ENCODE measurements around the gene PCSK6. TPM values are rescaled to one million over a fixed set of nuclear protein-coding genes. Genes with fewer than 3 reads are reported as not detected.

The PCSK6 gene
- total RNA-seq, 5 donors from 2014 or later (not counting 1 experiment from before 2014, with no cell fraction given), result 0.16 to 2.2 (median 1.3) TPM

- Histone ChIP-seq H3K27me3 (replicated peaks in 1 of 2; ENCODE audit: control insufficient read depth in 2 of 2, extremely low read depth in 1 of 2, insufficient read depth in 2 of 2, low read length in 1 of 2) (peaks cover 6 to 17% of the 10 kb centered on the region in 2 experiments), H3K27ac (ENCODE audit: low read length) (no peak overlapping the region), H3K4me1 (ENCODE audit: control insufficient read depth in 1 of 2, extremely low read depth in 1 of 2, insufficient read depth in 2 of 2, low read length in 2 of 2) (peaks cover 0 to 8% of the 10 kb centered on the region in 2 experiments), H3K36me3 (ENCODE audit: control insufficient read depth in 2 of 2, extremely low read depth in 1 of 2, insufficient read depth in 1 of 2, low read length in 1 of 2) (no peaks in the 10 kb centered on the region), H3K4me3 (ENCODE audit: control insufficient read depth in 1 of 2, extremely low read depth in 1 of 2, low read length in 1 of 2) (no peak overlapping the region), H3K9me3 (no peaks in the 10 kb centered on the region)
- peaks cover 9 to 21% of the 10 kb centered on the region in 2 donors for H3K27me3 Mint-ChIP-seq
- no peak overlapping the region for H3K4me3 Mint-ChIP-seq
- no peak for DNase-seq
- 67% methylated on average over 12 of the region's 18 CpGs for WGBS (ENCODE audit: insufficient coverage)
- H3K4me1 Mint-ChIP-seq, result peaks cover 5 to 8% (median 7%) of the 10 kb centered on the region in 3 donors
- H3K9me3 Mint-ChIP-seq, result no peaks in the 10 kb centered on the region
- H3K27ac Mint-ChIP-seq, result no peak overlapping the region
- H3K36me3 Mint-ChIP-seq, result no peaks in the 10 kb centered on the region
- ChIA-PET CTCF (no interaction called here), POLR2A (no interaction called here)
- ATAC-seq (replicated peaks in 1 of 4), result no peak
Measured at GRCh38 chr15:101505610-101506337, 16.3 kb upstream of the PCSK6 start.

DNA sequence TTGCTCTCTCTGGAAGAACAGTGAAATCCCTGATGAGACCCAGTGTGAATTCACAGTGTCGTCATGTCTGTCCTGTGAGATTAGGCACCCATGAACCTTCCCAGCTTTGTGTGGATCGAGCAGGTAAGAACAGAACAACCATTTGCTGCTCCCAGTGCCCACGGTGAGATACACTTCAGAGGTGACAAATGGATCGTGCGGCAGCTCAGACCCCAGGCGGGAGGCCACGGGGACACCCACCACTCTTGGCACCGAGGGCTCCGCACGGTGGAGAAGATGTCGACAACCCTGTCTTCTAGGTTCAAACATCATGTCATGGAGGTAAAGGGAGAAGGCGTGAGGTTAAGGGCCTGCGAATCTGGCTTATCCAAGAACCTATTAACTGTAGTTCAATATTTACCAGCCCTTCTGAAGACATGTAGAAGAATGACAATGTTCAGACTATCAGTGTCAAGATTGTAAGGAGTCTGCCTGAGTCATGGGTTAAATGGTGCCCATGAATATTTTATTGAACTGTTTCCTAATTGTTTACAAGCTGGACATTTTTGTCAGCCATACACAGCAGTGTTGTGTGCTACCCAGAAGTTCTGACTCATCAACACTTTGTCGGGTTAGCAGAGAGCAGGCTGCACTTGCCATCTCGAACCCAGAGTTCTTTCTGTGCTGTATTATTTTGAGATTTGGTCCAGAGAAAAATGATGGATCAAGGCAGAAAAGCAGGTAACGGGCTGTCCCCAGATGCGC, 15.5 kb upstream of the PCSK6 start:
- Histone ChIP-seq H3K4me3 (ENCODE audit: control insufficient read depth in 1 of 2, extremely low read depth in 1 of 2, low read length in 1 of 2) (no peak overlapping the region), H3K4me1 (ENCODE audit: control insufficient read depth in 1 of 2, extremely low read depth in 1 of 2, insufficient read depth in 2 of 2, low read length in 2 of 2) (peaks cover 0 to 8% of the 10 kb centered on the region in 2 experiments), H3K9me3 (no peaks in the 10 kb centered on the region), H3K27ac (ENCODE audit: low read length) (no peak overlapping the region), H3K36me3 (ENCODE audit: control insufficient read depth in 2 of 2, extremely low read depth in 1 of 2, insufficient read depth in 1 of 2, low read length in 1 of 2) (no peaks in the 10 kb centered on the region), H3K27me3 (replicated peaks in 1 of 2; ENCODE audit: control insufficient read depth in 2 of 2, extremely low read depth in 1 of 2, insufficient read depth in 2 of 2, low read length in 1 of 2) (peaks cover 6 to 17% of the 10 kb centered on the region in 2 experiments)
- ChIA-PET CTCF (no interaction called here), POLR2A (no interaction called here)
- peaks cover 5 to 14% (median 10%) of the 10 kb centered on the region in 3 donors for H3K4me1 Mint-ChIP-seq
- H3K36me3 Mint-ChIP-seq, result no peaks in the 10 kb centered on the region
- no peak overlapping the region for H3K4me3 Mint-ChIP-seq
- peaks cover 7 to 16% of the 10 kb centered on the region in 2 donors for H3K27me3 Mint-ChIP-seq
- no peak for ATAC-seq (replicated peaks in 1 of 4)
- no peaks in the 10 kb centered on the region for H3K9me3 Mint-ChIP-seq
- 74% methylated on average over 5 of the region's 17 CpGs for WGBS (ENCODE audit: insufficient coverage)
- no peak for DNase-seq
- no peak overlapping the region for H3K27ac Mint-ChIP-seq

DNA sequence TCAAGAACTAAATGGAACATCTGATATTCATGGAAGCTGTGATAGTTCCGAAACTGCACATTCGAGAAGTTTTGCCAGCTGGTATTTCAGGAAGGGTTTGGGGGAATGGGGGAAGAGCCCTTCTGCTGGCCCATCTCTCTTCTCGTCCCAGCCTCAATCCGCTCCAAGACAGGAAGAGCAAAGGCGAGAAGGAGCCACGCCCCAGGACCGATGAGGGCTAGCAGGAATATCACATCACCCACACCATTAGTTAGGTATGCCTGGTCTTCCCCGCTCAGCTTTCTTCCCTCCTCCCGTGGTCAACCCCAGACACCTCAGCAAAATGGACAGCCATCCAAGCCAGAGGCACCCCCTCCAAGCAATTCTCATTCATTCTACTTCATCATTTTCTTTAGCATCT, 14.9 kb upstream of the PCSK6 start:
- H3K4me1 Mint-ChIP-seq, result peaks cover 5 to 14% (median 10%) of the 10 kb centered on the region in 3 donors
- ChIA-PET CTCF (no interaction called here), POLR2A (no interaction called here)
- no peak overlapping the region for H3K4me3 Mint-ChIP-seq
- no peaks in the 10 kb centered on the region for H3K36me3 Mint-ChIP-seq
- peaks cover 7 to 14% of the 10 kb centered on the region in 2 donors for H3K27me3 Mint-ChIP-seq
- Histone ChIP-seq H3K4me3 (ENCODE audit: control insufficient read depth in 1 of 2, extremely low read depth in 1 of 2, low read length in 1 of 2) (no peak overlapping the region), H3K27ac (ENCODE audit: low read length) (no peak overlapping the region), H3K9me3 (no peaks in the 10 kb centered on the region), H3K4me1 (ENCODE audit: control insufficient read depth in 1 of 2, extremely low read depth in 1 of 2, insufficient read depth in 2 of 2, low read length in 2 of 2) (peaks cover 0 to 8% of the 10 kb centered on the region in 2 experiments), H3K27me3 (replicated peaks in 1 of 2; ENCODE audit: control insufficient read depth in 2 of 2, extremely low read depth in 1 of 2, insufficient read depth in 2 of 2, low read length in 1 of 2) (peaks cover 6 to 22% of the 10 kb centered on the region in 2 experiments), H3K36me3 (ENCODE audit: control insufficient read depth in 2 of 2, extremely low read depth in 1 of 2, insufficient read depth in 1 of 2, low read length in 1 of 2) (no peaks in the 10 kb centered on the region)
- DNase-seq (no peak), ATAC-seq (replicated peaks in 1 of 4) (no peak)
- no peaks in the 10 kb centered on the region for H3K9me3 Mint-ChIP-seq
- WGBS (ENCODE audit: insufficient coverage), result 96% methylated on average over 9 of the region's 9 CpGs
- no peak overlapping the region for H3K27ac Mint-ChIP-seq

DNA sequence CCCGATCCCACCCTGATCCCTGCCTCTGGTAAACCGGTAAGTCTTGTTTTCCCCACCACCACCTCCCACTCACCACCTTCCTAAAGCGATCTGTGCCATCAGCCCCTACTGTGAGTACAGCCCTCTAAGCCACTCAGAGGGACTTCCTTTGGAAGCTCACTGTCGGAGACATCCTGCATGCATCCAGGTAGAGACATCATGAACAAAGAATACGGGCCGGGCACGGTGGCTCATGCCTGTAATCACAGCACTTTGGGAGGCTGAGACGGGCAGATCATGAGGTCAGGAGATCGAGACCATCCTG, 13.7 kb upstream of the PCSK6 start:
- Mint-ChIP-seq H3K36me3 (no peaks in the 10 kb centered on the region), H3K4me1 (peaks cover 5 to 14% (median 10%) of the 10 kb centered on the region in 3 donors), H3K27me3 (peaks cover 11 to 20% of the 10 kb centered on the region in 2 donors), H3K27ac (no peak overlapping the region), H3K4me3 (no peak overlapping the region), H3K9me3 (no peaks in the 10 kb centered on the region)
- no peak overlapping the region for H3K4me3 ChIP-seq (ENCODE audit: control insufficient read depth in 1 of 2, extremely low read depth in 1 of 2, low read length in 1 of 2)
- no peaks in the 10 kb centered on the region for H3K36me3 ChIP-seq (ENCODE audit: control insufficient read depth in 2 of 2, extremely low read depth in 1 of 2, insufficient read depth in 1 of 2, low read length in 1 of 2)
- peaks cover 0 to 8% of the 10 kb centered on the region in 2 experiments for H3K4me1 ChIP-seq (ENCODE audit: control insufficient read depth in 1 of 2, extremely low read depth in 1 of 2, insufficient read depth in 2 of 2, low read length in 2 of 2)
- WGBS (ENCODE audit: insufficient coverage), result 94% methylated on average over 2 of the region's 9 CpGs
- H3K9me3 ChIP-seq, result no peaks in the 10 kb centered on the region
- ChIA-PET CTCF (no interaction called here), POLR2A (no interaction called here)
- no peak for DNase-seq
- H3K27me3 ChIP-seq (replicated peaks in 1 of 2; ENCODE audit: control insufficient read depth in 2 of 2, extremely low read depth in 1 of 2, insufficient read depth in 2 of 2, low read length in 1 of 2), result peaks cover 6 to 32% of the 10 kb centered on the region in 2 experiments
- no peak for ATAC-seq (replicated peaks in 1 of 4)
- no peak overlapping the region for H3K27ac ChIP-seq (ENCODE audit: low read length)

GRCh38 chr15:101502572-101503295, 13.2 kb upstream of the PCSK6 start:
- no peaks in the 10 kb centered on the region for H3K9me3 ChIP-seq
- H3K36me3 Mint-ChIP-seq, result no peaks in the 10 kb centered on the region

DNA sequence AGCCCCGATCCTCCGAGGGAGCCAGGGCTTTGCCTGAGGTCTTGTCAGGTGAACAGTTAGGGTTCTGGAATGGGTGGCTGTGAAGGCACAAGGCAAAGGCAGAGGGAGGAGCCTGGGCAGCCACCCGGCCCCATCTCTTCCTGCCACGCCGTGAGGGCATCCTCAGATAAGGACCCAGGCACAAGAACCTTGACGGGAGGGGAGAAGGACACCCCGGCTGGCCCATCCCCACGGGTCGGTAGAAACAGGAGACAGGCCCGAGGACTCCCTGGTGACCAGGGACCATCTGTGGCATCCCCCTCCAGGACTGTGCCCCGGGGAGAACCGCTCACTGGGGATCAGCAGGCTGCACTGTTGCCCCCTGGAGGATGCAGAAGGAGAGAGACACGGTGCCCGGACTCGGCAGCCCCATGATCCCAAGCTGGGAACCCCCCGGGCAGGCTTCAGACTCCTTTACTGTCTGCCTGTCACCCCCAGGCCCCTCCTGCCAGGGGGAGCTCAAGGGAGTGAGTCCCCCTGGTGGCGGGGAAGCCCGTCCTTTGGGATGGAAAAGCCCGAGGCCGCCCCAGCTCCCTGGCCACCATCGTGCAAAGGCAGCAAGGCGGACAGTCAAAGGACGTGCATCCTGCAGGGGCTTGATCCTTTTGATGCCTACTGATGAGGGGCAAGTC, 12.3 kb upstream of the PCSK6 start:
- Histone ChIP-seq H3K4me1 (ENCODE audit: control insufficient read depth in 1 of 2, extremely low read depth in 1 of 2, insufficient read depth in 2 of 2, low read length in 2 of 2) (peaks cover 0 to 8% of the 10 kb centered on the region in 2 experiments), H3K4me3 (ENCODE audit: control insufficient read depth in 1 of 2, extremely low read depth in 1 of 2, low read length in 1 of 2) (peak overlapping the region; percentile 6 to 40), H3K27ac (ENCODE audit: low read length) (no peak overlapping the region), H3K27me3 (replicated peaks in 1 of 2; ENCODE audit: control insufficient read depth in 2 of 2, extremely low read depth in 1 of 2, insufficient read depth in 2 of 2, low read length in 1 of 2) (peaks cover 6 to 43% of the 10 kb centered on the region in 2 experiments), H3K9me3 (no peaks in the 10 kb centered on the region), H3K36me3 (ENCODE audit: control insufficient read depth in 2 of 2, extremely low read depth in 1 of 2, insufficient read depth in 1 of 2, low read length in 1 of 2) (no peaks in the 10 kb centered on the region)
- peaks cover 24 to 33% of the 10 kb centered on the region in 2 donors for H3K27me3 Mint-ChIP-seq
- DNase-seq (peak in 32 of 35 experiments; percentile 2 to 57 (median 28)), ATAC-seq (replicated peaks in 1 of 4) (peak; percentile 72 to 93 (median 78))
- ChIA-PET CTCF (interaction anchor here (1.0 to 1.1 kb wide), 2 partner anchors 204 to 244 kb away, joined by 3 to 6 read pairs; no protein-coding TSS in a partner anchor), POLR2A (no interaction called here)
- no peaks in the 10 kb centered on the region for H3K9me3 Mint-ChIP-seq
- peak overlapping the region; percentile 50 to 60 (median 54) for H3K4me3 Mint-ChIP-seq
- WGBS (ENCODE audit: insufficient coverage), result 23% methylated on average over 17 of the region's 23 CpGs
- no peaks in the 10 kb centered on the region for H3K36me3 Mint-ChIP-seq
- H3K4me1 Mint-ChIP-seq, result peaks cover 7 to 14% (median 13%) of the 10 kb centered on the region in 3 donors
- no peak overlapping the region for H3K27ac Mint-ChIP-seq

More at GRCh38 chr15:101502572-101503295, 13.2 kb upstream of the PCSK6 start:
- ATAC-seq (replicated peaks in 1 of 4) (no peak), DNase-seq (no peak)
- no peaks in the 10 kb centered on the region for H3K36me3 ChIP-seq (ENCODE audit: control insufficient read depth in 2 of 2, extremely low read depth in 1 of 2, insufficient read depth in 1 of 2, low read length in 1 of 2)
- 95% methylated on average over 12 of the region's 23 CpGs for WGBS (ENCODE audit: insufficient coverage)
- Mint-ChIP-seq H3K4me3 (no peak overlapping the region), H3K4me1 (peaks cover 5 to 14% (median 10%) of the 10 kb centered on the region in 3 donors), H3K27ac (no peak overlapping the region), H3K9me3 (no peaks in the 10 kb centered on the region), H3K27me3 (peaks cover 15 to 24% of the 10 kb centered on the region in 2 donors)
- ChIA-PET CTCF (interaction anchor here (1.0 to 1.1 kb wide), 2 partner anchors 205 to 245 kb away, joined by 3 to 6 read pairs; no protein-coding TSS in a partner anchor), POLR2A (no interaction called here)
- peaks cover 6 to 34% of the 10 kb centered on the region in 2 experiments for H3K27me3 ChIP-seq (replicated peaks in 1 of 2; ENCODE audit: control insufficient read depth in 2 of 2, extremely low read depth in 1 of 2, insufficient read depth in 2 of 2, low read length in 1 of 2)
- no peak overlapping the region for H3K27ac ChIP-seq (ENCODE audit: low read length)
- H3K4me1 ChIP-seq (ENCODE audit: control insufficient read depth in 1 of 2, extremely low read depth in 1 of 2, insufficient read depth in 2 of 2, low read length in 2 of 2), result peaks cover 0 to 8% of the 10 kb centered on the region in 2 experiments
- H3K4me3 ChIP-seq (ENCODE audit: control insufficient read depth in 1 of 2, extremely low read depth in 1 of 2, low read length in 1 of 2), result no peak overlapping the region
